Activated CD4-positive, alpha-beta memory T cell treated with anti-CD3 and anti-CD28 coated beads for 36 hours (primary cell): Measurements from ENCODE around the gene LRP5. TPM values are rescaled to one million over a fixed set of nuclear protein-coding genes. Genes with fewer than 3 reads are reported as not detected.
A peak's percentile ranks its signal among the peaks of the same experiment; 100 is the strongest.
"Not testable (repeated sequence)": the region's sequence is repeated elsewhere in the genome, so short reads cannot be mapped to it uniquely, and the experiment has no call there.

Source experiments
- CTCF ChIA-PET: fragments of 350-600 bp; sonication (Branson Sonifier 250); formaldehyde crosslinking; loops from one replicate; lab custom pipeline; 2021; ENCODE audit warnings: antibody characterized with exemption, inconsistent platforms; lab: Charles Lee
- POLR2A ChIA-PET: fragments of 350-600 bp; sonication (Branson Sonifier 250); formaldehyde crosslinking; loops from one replicate; lab custom pipeline; 2021; ENCODE audit warnings: antibody characterized with exemption; lab: Charles Lee
- DNase-seq: peaks from one replicate; pipeline ENCODE4 v3.0.0-alpha.2; 2020
- H3K27ac Mint-ChIP-seq: one replicate; pipeline ENCODE4 v1.8.0; 2021; ENCODE audit warnings: mixed read lengths
- H3K27me3 Mint-ChIP-seq: one replicate; pipeline ENCODE4 v1.8.0; 2021; ENCODE audit warnings: mixed read lengths
- H3K36me3 Mint-ChIP-seq: one replicate; pipeline ENCODE4 v1.8.0; 2021; ENCODE audit warnings: mixed read lengths
- H3K4me1 Mint-ChIP-seq: one replicate; pipeline ENCODE4 v1.8.0; 2021; ENCODE audit warnings: low read depth, mixed read lengths
- H3K4me3 Mint-ChIP-seq: one replicate; pipeline ENCODE4 v1.8.0; 2021; ENCODE audit warnings: mild to moderate bottlenecking, mixed read lengths
- H3K9me3 Mint-ChIP-seq: one replicate; pipeline ENCODE4 v1.8.0; 2021; ENCODE audit warnings: mixed read lengths
- intact Hi-C: fragments of 100-400 bp; cut with micrococcal nuclease; formaldehyde crosslinking; loops from one replicate; pipeline ENCODE4 v1.15.1; 2023
- total RNA-seq, 2 experiments: library from RNA; stranded (reverse); gene quantifications; one replicate each; pipeline ENCODE4 v1.2.3, GENCODE V29; 2021

The LRP5 gene
- total RNA-seq, 2 experiments from 2014 or later = 6.1 to 7.6 TPM

DNA sequence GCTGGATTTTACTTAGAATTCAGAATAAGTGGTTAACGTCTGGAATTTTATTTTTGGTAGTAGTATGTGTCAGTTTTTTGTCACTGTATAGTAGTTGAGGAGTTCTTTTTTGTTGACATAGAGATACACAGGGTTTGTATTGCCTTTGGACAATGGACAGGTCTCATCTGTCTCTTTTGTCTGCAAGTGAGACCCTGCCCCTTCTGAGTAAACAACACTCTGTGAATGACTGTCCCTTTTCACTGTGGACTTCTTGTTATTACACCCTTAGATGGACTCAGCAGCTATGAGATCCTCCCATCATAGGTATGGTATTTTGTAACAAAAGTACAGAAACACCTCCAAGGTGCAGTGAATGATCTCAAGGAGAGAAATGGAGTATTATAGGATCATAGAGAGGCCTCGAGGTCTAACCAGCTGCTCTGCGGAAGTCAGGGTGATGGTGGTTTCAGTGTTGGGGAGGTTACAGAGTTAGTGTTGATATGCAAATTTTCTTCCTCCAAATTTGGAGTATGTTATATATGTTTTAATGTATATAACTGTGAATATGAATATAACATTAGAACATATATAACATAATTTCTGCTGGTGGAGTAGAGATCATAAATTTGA lies 155.9 kb downstream of the LRP5 start:
- DNase-seq = no peak
- H3K9me3 Mint-ChIP-seq = no peaks in the 10 kb centered on the region
- H3K36me3 Mint-ChIP-seq = peaks cover 17% of the 10 kb centered on the region
- H3K27me3 Mint-ChIP-seq = no peaks in the 10 kb centered on the region
- POLR2A ChIA-PET = no interaction called here
- H3K4me1 Mint-ChIP-seq = peaks cover 90% of the 10 kb centered on the region
- CTCF ChIA-PET = interaction anchor here (1.2 kb wide), 1 partner anchor 115 kb away, joined by 3 read pairs; no protein-coding TSS in a partner anchor
- peak overlapping the region; percentile 74 for H3K27ac Mint-ChIP-seq
- peak overlapping the region; percentile 31 for H3K4me3 Mint-ChIP-seq
- intact Hi-C loops = loop anchor here (10.0 kb wide), 1 partner anchor 116 kb away; no protein-coding TSS in a partner anchor

DNA sequence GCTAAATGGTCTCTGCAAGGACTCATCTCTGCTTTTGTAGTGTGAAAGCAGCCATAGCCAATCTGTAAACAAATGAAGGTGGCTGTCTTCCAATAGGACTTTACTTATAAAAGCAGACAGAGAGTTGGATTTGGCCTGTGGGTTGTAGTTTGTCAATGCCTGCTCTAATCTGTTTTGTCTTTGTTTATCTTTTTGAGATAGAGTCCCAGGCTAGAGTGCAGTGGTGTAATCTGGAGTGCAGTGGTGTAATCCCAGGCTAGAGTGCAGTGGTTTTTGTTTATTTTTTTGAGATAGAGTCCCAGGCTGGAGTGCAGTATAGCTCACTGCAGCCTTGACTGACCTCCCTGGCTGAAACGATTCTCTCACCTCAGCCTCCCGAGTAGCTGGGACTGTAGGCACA lies 156.7 kb downstream of the LRP5 start:
- Mint-ChIP-seq H3K36me3 (peaks cover 21% of the 10 kb centered on the region), H3K4me3 (no peak overlapping the region)
- CTCF ChIA-PET = no interaction called here

DNA sequence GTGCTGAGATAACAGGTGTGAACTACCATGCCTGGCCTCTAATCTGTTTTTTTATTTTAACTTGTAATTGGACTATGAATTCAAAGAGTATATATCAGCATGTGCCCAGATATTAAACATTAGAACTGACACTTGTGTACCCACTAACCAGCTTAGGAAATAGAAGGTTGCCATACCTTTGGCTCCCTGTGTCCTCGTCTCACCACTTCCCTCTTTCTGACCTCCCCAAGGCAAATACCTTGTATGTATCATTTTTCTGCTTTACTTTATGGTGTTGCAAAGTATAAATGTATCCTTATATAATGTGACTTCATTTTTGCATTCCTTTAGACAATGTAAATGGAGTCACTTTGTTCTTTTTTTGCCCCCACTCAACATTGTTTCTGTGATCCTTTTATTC lies 157.3 kb downstream of the LRP5 start:
- H3K36me3 Mint-ChIP-seq = peaks cover 23% of the 10 kb centered on the region
- no peaks in the 10 kb centered on the region for H3K9me3 Mint-ChIP-seq
- peaks cover 87% of the 10 kb centered on the region for H3K4me1 Mint-ChIP-seq
- no peaks in the 10 kb centered on the region for H3K27me3 Mint-ChIP-seq
- CTCF ChIA-PET = no interaction called here
- DNase-seq = no peak
- H3K4me3 Mint-ChIP-seq = no peak overlapping the region
- H3K27ac Mint-ChIP-seq = peak overlapping the region; percentile 90
- intact Hi-C loops = loop anchor here (10.0 kb wide), 1 partner anchor 115 kb away; no protein-coding TSS in a partner anchor
- POLR2A ChIA-PET = interaction anchor here (0.6 kb wide), 1 partner anchor 583 kb away, joined by 3 read pairs; no protein-coding TSS in a partner anchor

More for the DNA sequence above, 156.7 kb downstream of the LRP5 start:
- no peaks in the 10 kb centered on the region for H3K9me3 Mint-ChIP-seq
- POLR2A ChIA-PET = no interaction called here
- peaks cover 89% of the 10 kb centered on the region for H3K4me1 Mint-ChIP-seq
- intact Hi-C loops = loop anchor here (10.0 kb wide), 1 partner anchor 116 kb away; no protein-coding TSS in a partner anchor
- no peaks in the 10 kb centered on the region for H3K27me3 Mint-ChIP-seq
- DNase-seq = no peak
- H3K27ac Mint-ChIP-seq = peak overlapping the region; percentile 90

DNA sequence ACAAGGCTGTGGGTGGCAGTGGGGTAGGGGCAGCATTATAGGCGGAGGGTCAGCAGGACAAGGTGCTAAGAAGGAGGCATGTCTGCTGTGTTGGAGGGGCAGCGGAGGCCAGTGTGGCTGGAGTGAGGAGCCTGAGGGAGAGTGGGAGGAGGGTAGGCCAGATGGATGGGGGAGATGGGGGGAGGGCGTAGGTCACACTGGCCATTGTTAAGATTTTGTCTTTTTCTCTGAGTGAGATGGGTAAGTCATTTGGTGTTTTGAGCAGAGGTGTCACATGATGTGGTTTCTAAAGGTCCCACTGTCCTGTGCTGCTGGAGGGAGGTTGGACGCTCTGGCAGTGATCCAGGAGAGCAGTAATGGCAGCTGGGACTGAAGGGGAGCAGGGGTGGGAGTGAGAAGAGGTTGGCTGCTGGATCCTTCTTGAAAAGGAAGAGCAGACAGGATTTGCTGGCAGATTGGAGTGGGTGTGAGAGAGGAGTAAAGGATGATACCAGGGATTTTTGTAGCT lies 158.0 kb downstream of the LRP5 start:
- intact Hi-C loops = no loop called here
- Mint-ChIP-seq H3K36me3 (peaks cover 27% of the 10 kb centered on the region), H3K4me3 (no peak overlapping the region), H3K9me3 (no peaks in the 10 kb centered on the region), H3K27ac (peak overlapping the region; percentile 90), H3K4me1 (peaks cover 83% of the 10 kb centered on the region), H3K27me3 (no peaks in the 10 kb centered on the region)
- DNase-seq = no peak
- POLR2A ChIA-PET = no interaction called here
- CTCF ChIA-PET = no interaction called here

DNA sequence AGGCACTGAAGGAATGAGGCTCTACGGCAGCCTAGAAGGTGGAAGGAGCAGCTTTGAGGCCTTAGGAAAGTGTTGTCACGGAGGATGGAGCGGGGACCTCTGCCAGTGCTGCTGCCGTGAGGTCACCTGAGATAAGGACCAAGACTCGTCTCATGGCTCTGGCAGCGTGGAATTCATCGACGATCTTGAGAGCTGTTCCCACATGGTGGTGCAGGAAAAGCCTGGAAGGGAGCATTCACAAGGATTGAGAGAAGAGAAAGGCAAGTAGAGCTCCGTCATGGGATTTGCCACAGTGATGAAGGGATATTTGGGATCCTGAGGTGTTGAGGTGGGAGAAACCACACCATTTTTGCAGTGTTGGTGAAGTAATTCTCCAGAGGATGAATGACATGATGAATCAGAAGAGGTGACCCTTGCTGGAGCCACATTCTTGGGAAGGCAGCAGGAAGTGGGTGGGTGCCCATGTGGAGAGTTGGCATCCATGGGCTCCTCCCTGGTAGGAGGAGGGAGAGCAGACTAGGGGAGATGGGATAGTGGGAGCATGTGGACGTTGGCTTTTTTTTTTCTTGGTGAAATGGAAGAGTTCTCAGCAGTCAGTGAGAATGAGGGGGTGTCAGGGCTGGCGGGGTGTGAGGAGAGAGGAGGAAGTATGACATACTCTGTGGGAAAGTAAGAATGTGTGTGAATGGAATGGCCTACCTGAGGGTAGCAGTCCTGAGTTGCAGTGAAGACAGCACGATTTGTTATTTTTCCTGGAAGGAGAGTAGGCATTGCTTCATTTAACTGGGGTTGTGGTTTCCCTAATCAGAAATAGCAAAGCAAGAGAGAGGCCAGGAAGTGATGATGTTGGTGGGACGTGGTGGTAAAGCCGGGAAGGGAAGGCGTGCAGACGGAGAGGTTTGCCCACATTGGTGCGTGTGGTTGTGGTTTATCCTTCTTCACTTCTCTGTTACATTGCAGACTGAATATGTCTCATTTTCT lies 159.3 kb downstream of the LRP5 start:
- Mint-ChIP-seq H3K4me1 (peaks cover 75% of the 10 kb centered on the region), H3K27ac (peak overlapping the region; percentile 90), H3K27me3 (no peaks in the 10 kb centered on the region), H3K9me3 (no peaks in the 10 kb centered on the region), H3K36me3 (peaks cover 33% of the 10 kb centered on the region), H3K4me3 (peak overlapping the region; percentile 45)
- CTCF ChIA-PET = no interaction called here
- intact Hi-C loops = loop anchor here (1.0 kb wide), 1 partner anchor 11 kb away; the partner anchor contains the start of gene PPP6R3
- peak; percentile 87 for DNase-seq
- POLR2A ChIA-PET = interaction anchor here (1.2 kb wide), 1 partner anchor 12 kb away, joined by 4 read pairs; no protein-coding TSS in a partner anchor

DNA sequence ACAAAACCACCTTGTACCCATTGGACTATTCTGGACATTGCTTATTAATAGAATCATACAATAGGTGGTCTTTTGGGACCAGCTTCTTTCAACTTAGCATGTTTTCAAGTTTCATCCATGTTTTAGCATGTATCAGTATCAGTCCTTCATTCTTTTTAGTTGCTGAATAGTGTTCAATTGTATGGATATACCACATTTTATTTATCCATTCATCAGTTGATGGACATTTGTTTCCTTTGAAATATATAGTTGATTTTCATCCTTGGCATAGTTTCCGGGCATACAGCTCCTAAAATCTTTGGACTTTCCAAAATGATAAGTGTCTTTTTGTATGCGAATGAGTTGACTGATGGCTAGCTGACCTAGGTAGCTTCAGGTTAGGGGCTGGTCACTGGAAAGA lies 160.4 kb downstream of the LRP5 start:
- peak overlapping the region; percentile 45 for H3K4me3 Mint-ChIP-seq
- ChIA-PET CTCF (no interaction called here), POLR2A (no interaction called here)
- H3K4me1 Mint-ChIP-seq = peaks cover 75% of the 10 kb centered on the region
- no peak for DNase-seq
- H3K27me3 Mint-ChIP-seq = no peaks in the 10 kb centered on the region
- peak overlapping the region; percentile 90 for H3K27ac Mint-ChIP-seq
- intact Hi-C loops = loop anchor here (1.0 kb wide), 1 partner anchor 12 kb away; the partner anchor contains the start of gene PPP6R3
- H3K9me3 Mint-ChIP-seq = no peaks in the 10 kb centered on the region
- peaks cover 37% of the 10 kb centered on the region for H3K36me3 Mint-ChIP-seq

DNA sequence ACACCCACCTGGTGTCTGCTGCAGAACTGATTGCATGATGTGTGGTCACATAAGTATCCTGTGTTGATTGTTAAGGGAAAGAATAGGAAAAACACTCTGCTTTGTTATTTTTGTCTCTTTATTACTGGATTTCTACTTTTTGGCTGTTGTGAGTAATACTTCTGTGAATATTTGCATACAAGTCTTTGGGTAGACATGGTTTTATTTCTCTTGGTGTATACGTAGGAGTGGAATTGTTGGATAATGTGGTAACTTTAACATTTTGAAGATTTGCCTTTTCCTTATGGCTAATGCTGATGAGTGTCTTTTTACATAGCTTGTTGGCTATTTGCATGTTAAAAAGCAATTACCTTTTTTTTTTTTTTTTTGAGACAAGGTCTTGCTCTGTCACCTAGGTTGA lies 161.3 kb downstream of the LRP5 start:
- Mint-ChIP-seq H3K36me3 (peaks cover 35% of the 10 kb centered on the region), H3K27me3 (no peaks in the 10 kb centered on the region), H3K4me3 (no peak overlapping the region), H3K9me3 (no peaks in the 10 kb centered on the region), H3K4me1 (peaks cover 70% of the 10 kb centered on the region), H3K27ac (peak overlapping the region; percentile 90)
- no peak for DNase-seq
- intact Hi-C loops = no loop called here
- ChIA-PET POLR2A (interaction anchor here (0.6 kb wide), 1 partner anchor 14 kb away, joined by 3 read pairs; no protein-coding TSS in a partner anchor), CTCF (no interaction called here)

DNA sequence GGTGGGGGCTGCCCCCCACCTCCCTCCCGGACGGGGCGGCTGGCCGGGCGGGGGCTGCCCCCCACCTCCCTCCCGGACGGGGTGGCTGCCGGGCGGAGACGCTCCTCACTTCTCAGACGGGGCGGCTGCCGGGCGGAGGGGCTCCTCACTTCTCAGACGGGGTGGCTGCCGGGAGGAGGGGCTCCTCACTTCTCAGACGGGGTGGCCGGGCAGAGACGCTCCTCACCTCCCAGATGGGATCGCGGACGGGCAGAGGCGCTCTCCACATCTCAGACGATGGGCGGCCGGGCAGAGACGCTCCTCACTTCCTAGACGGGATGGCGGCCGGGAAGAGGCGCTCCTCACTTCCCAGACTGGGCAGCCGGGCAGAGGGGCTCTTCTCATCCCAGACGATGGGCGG lies 163.2 kb downstream of the LRP5 start:
- POLR2A ChIA-PET, CTCF ChIA-PET, H3K27me3 Mint-ChIP-seq, H3K4me3 Mint-ChIP-seq, H3K9me3 Mint-ChIP-seq, H3K27ac Mint-ChIP-seq, intact Hi-C loops, DNase-seq: not testable (repeated sequence)
- Mint-ChIP-seq H3K36me3 (peaks cover 43% of the 10 kb centered on the region), H3K4me1 (peaks cover 67% of the 10 kb centered on the region)

DNA sequence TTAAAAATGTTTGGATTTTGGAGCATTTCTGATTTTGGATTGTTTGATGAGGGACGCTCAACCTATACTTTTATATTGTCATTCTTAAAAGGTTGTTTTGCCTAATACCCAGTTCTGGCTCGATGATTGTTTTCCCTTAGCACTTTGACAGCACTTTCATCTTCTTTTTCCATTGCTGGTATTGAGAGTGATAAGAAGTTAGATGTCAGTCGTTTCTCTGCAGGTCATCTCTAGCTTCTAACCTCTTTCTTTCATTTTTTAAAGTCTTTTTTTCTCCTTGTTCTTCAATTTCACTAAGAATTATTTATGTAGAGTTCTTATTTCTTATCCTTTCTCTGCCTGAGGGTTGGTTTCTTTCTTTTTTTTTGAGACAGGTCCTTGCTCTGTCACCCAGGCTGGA lies 167.0 kb downstream of the LRP5 start:
- CTCF ChIA-PET = no interaction called here
- Mint-ChIP-seq H3K4me3 (no peak overlapping the region), H3K27ac (no peak overlapping the region), H3K36me3 (peaks cover 32% of the 10 kb centered on the region), H3K27me3 (no peaks in the 10 kb centered on the region), H3K9me3 (peaks cover 3% of the 10 kb centered on the region), H3K4me1 (peaks cover 61% of the 10 kb centered on the region)
- intact Hi-C loops = no loop called here
- POLR2A ChIA-PET = no interaction called here
- DNase-seq = no peak

DNA sequence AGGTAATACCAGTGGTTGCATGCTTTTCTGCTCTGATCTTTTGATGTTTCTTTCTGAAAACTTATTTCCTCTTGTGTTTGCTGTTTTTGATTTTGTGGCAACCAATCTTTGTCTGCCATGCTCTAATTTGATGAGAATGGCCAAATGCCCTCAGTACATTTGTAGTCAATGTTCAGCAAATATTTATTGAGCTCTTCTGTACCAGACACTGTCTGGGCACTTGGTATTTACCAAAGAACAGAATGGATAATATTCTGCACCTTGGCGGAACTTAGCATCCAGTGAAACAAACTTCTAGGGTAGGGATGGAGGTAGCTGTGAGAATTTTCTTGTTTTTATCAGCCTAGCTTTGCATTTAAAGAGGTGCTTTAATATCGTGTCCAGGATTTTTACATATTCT lies 167.8 kb downstream of the LRP5 start:
- ChIA-PET CTCF (interaction anchor here (0.6 kb wide), 1 partner anchor 90 kb away, joined by 3 read pairs; no protein-coding TSS in a partner anchor), POLR2A (no interaction called here)
- H3K36me3 Mint-ChIP-seq = peaks cover 28% of the 10 kb centered on the region
- H3K4me1 Mint-ChIP-seq = peaks cover 63% of the 10 kb centered on the region
- DNase-seq = no peak
- peaks cover 3% of the 10 kb centered on the region for H3K9me3 Mint-ChIP-seq
- intact Hi-C loops = no loop called here
- H3K4me3 Mint-ChIP-seq = no peak overlapping the region
- no peaks in the 10 kb centered on the region for H3K27me3 Mint-ChIP-seq
- H3K27ac Mint-ChIP-seq = no peak overlapping the region

DNA sequence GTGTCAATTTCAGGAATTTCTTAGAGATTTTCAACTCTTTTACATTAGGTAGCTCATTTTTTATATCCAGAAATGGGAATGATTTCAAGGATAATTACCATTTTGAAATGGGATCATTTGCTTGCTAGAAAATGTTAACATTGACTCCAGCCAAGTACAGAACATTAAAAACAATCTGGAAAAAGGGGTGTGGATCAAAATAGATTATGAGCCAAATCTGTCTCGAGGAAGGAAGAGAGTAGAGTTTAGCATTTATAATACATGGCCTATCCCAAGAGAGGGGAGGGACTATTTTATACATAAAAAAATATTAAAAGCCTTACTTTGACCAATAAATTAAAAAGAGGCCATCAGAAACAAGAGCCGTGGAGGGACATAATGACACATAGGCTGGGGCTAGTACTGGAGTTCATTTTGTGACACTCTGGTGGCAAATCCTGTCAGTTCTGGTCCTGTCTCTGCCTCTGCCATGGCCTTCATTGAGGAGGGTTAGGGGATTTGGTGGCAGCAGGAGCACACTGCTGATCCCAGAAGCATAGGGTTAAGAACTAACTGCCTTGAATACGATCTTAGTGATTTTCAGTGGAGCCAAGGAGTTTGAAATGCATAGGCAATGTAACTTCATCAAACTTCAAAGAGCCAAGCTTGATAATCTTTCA lies 168.6 kb downstream of the LRP5 start:
- H3K9me3 Mint-ChIP-seq = peaks cover 3% of the 10 kb centered on the region
- ChIA-PET POLR2A (no interaction called here), CTCF (interaction anchor here (0.6 kb wide), 1 partner anchor 90 kb away, joined by 3 read pairs; no protein-coding TSS in a partner anchor)
- DNase-seq = no peak
- peaks cover 23% of the 10 kb centered on the region for H3K36me3 Mint-ChIP-seq
- H3K27me3 Mint-ChIP-seq = no peaks in the 10 kb centered on the region
- no peak overlapping the region for H3K4me3 Mint-ChIP-seq
- intact Hi-C loops = no loop called here
- H3K27ac Mint-ChIP-seq = no peak overlapping the region
- H3K4me1 Mint-ChIP-seq = peaks cover 66% of the 10 kb centered on the region
